IMR-90 (cell line): Measurements from ENCODE around the gene TECTA. TPM values are rescaled to one million over a fixed set of nuclear protein-coding genes. Genes with fewer than 3 reads are reported as not detected.

Experiments
- ATAC-seq: fragments of 200-7000 bp; cut with Tn5 transposase; 2 replicates; pipeline ENCODE4 v1.9.1; 2020; ENCODE audit warnings: low read depth, mild to moderate bottlenecking, moderate library complexity
- BruUV-seq: library from RNA; stranded (reverse); fragments of 400-500 nt; replicated peaks from 2 replicates; lab custom pipeline; 2021; lab: Mats Ljungman, UMichigan
- CTCF ChIA-PET: fragments of 300-600 bp; formaldehyde crosslinking; extraction: SDS; loops from one replicate; lab custom pipeline; 2021; ENCODE audit warnings: antibody characterized with exemption; lab: Yijun Ruan, JAX
- POLR2A ChIA-PET: fragments of 300-600 bp; sonication (Branson Sonifier 250); formaldehyde crosslinking; loops from one replicate; lab custom pipeline; 2022; ENCODE audit warnings: antibody characterized with exemption; ENCODE audit not compliant: unreplicated experiment; lab: Charles Lee
- DNase-seq: peaks from one replicate; pipeline ENCODE4 v3.0.0; 2013
- H2AFZ ChIP-seq: replicated peaks from 2 replicates; pipeline ENCODE3; 2013; ENCODE audit warnings: low read length, mild to moderate bottlenecking; ENCODE audit not compliant: poor library complexity
- H2AK5ac ChIP-seq: 2 replicates; pipeline ENCODE4 v1.6.1; 2013; ENCODE audit warnings: low read depth, low read length, inconsistent platforms
- H2AK9ac ChIP-seq: replicated peaks from 2 replicates; pipeline ENCODE3; 2013; ENCODE audit warnings: mild to moderate bottlenecking, low read depth, low read length, moderate library complexity; ENCODE audit not compliant: poor library complexity
- H2BK120ac ChIP-seq: 2 replicates; pipeline ENCODE4 v1.6.1; 2013; ENCODE audit warnings: low read depth, low read length, inconsistent platforms
- H2BK15ac ChIP-seq: 3 replicates; pipeline ENCODE4 v1.6.1; 2013; ENCODE audit warnings: low read depth, low read length, inconsistent platforms
- H2BK20ac ChIP-seq: 2 replicates; pipeline ENCODE4 v1.6.1; 2013; ENCODE audit warnings: low read depth, mild to moderate bottlenecking, inconsistent platforms, low read length, moderate library complexity
- H2BK5ac ChIP-seq: 2 replicates; pipeline ENCODE4 v1.6.1; 2013; ENCODE audit warnings: mild to moderate bottlenecking, low read depth, low read length, inconsistent platforms; ENCODE audit not compliant: poor library complexity, severe bottlenecking
- H3K14ac ChIP-seq: replicated peaks from 2 replicates; pipeline ENCODE4 v1.6.1; 2013; ENCODE audit warnings: low read depth, low read length, inconsistent platforms
- H3K18ac ChIP-seq: 2 replicates; pipeline ENCODE4 v1.6.1; 2013; ENCODE audit warnings: low read depth, low read length, control low read depth
- H3K23ac ChIP-seq: 2 replicates; pipeline ENCODE4 v1.6.1; 2013; ENCODE audit warnings: low read depth, low read length, inconsistent platforms
- H3K27ac ChIP-seq: 2 replicates; pipeline ENCODE4 v1.5.1; 2013; ENCODE audit warnings: mild to moderate bottlenecking, control low read depth, low read length; ENCODE audit not compliant: insufficient read depth
- H3K27me3 ChIP-seq: 2 replicates; pipeline ENCODE4 v1.6.1; 2013; ENCODE audit warnings: low read length; ENCODE audit not compliant: control insufficient read depth, insufficient read depth
- H3K36me3 ChIP-seq: 2 replicates; pipeline ENCODE4 v1.6.1; 2013; ENCODE audit warnings: low read length, mixed read lengths; ENCODE audit not compliant: control insufficient read depth, insufficient read depth
- H3K4ac ChIP-seq: 2 replicates; pipeline ENCODE4 v1.6.1; 2013; ENCODE audit warnings: low read depth, low read length, inconsistent platforms
- H3K4me1 ChIP-seq: 2 replicates; pipeline ENCODE4 v1.6.1; 2013; ENCODE audit warnings: low read length, mixed read lengths; ENCODE audit not compliant: control insufficient read depth, insufficient read depth
- H3K4me2 ChIP-seq: 2 replicates; pipeline ENCODE4 v1.6.1; 2013; ENCODE audit warnings: low read depth, mild to moderate bottlenecking, control low read depth, low read length, moderate library complexity
- H3K4me3 ChIP-seq: 2 replicates; pipeline ENCODE4 v1.5.1; 2013; ENCODE audit warnings: low read depth, mild to moderate bottlenecking, control low read depth, low read length, moderate library complexity; ENCODE audit not compliant: insufficient read depth
- H3K56ac ChIP-seq: 2 replicates; pipeline ENCODE4 v1.6.1; 2013; ENCODE audit warnings: low read length, inconsistent platforms; ENCODE audit not compliant: insufficient read depth; ENCODE audit errors: extremely low read depth
- H3K79me1 ChIP-seq, 2 experiments: 2 replicates each; pipeline ENCODE4 v1.6.1; 2013; ENCODE audit warnings: low read length in 2 of 2, inconsistent platforms in 1 of 2, low read depth in 1 of 2
- H3K9ac ChIP-seq: 2 replicates; pipeline ENCODE4 v1.6.1; 2013; ENCODE audit warnings: low read depth, low read length, control low read depth
- H3K9me1 ChIP-seq: 2 replicates; pipeline ENCODE4 v1.6.1; 2013; ENCODE audit warnings: low read length, inconsistent platforms; ENCODE audit not compliant: insufficient read depth
- H3K9me3 ChIP-seq: 2 replicates; pipeline ENCODE4 v1.6.1; 2013; ENCODE audit warnings: low read length; ENCODE audit not compliant: control insufficient read depth, insufficient read depth
- H4K20me1 ChIP-seq: 2 replicates; pipeline ENCODE4 v1.6.1; 2013; ENCODE audit warnings: low read length, inconsistent platforms; ENCODE audit not compliant: insufficient read depth
- H4K5ac ChIP-seq: 2 replicates; pipeline ENCODE4 v1.6.1; 2013; ENCODE audit warnings: mild to moderate bottlenecking, low read depth, low read length, control low read depth
- H4K8ac ChIP-seq, 2 experiments: 2 replicates each; pipeline ENCODE4 v1.6.1; 2013; ENCODE audit warnings: low read depth in 2 of 2, low read length in 2 of 2, control low read depth in 1 of 2, inconsistent platforms in 1 of 2
- H4K91ac ChIP-seq: 2 replicates; pipeline ENCODE4 v1.6.1; 2013; ENCODE audit warnings: low read depth, low read length, inconsistent platforms; ENCODE audit not compliant: insufficient read depth
- BHLHE40 ChIP-seq: fragments of 150-350 bp; IDR thresholded peaks from 2 replicates; pipeline ENCODE4 v1.6.1; 2016; ENCODE audit warnings: mild to moderate bottlenecking, low read depth, low read length
- CEBPB ChIP-seq: IDR thresholded peaks from 2 replicates; pipeline ENCODE4 v1.6.1; 2012; ENCODE audit warnings: low read depth, low read length, improper control_type of control experiment
- CHD1 ChIP-seq: IDR thresholded peaks from 2 replicates; pipeline ENCODE4 v1.6.1; 2012; ENCODE audit warnings: low read depth, low read length, improper control_type of control experiment
- ELK1 ChIP-seq: fragments of 150-350 bp; IDR thresholded peaks from 2 replicates; pipeline ENCODE4 v1.6.1; 2016; ENCODE audit warnings: low read depth, mild to moderate bottlenecking, low read length, moderate library complexity, borderline replicate concordance
- MXI1 ChIP-seq: IDR thresholded peaks from 2 replicates; pipeline ENCODE4 v1.6.1; 2012; ENCODE audit warnings: low read depth, mild to moderate bottlenecking, low read length, moderate library complexity, borderline replicate concordance
- NFE2L2 ChIP-seq: fragments of 150-350 bp; IDR thresholded peaks from 2 replicates; pipeline ENCODE4 v1.6.1; 2016; ENCODE audit warnings: low read depth, mild to moderate bottlenecking, low read length
- RAD21 ChIP-seq: IDR thresholded peaks from 2 replicates; pipeline ENCODE4 v1.6.1; 2012; ENCODE audit warnings: low read length, improper control_type of control experiment
- RCOR1 ChIP-seq: IDR thresholded peaks from 2 replicates; pipeline ENCODE4 v1.6.1; 2012; ENCODE audit warnings: mild to moderate bottlenecking, low read length, improper control_type of control experiment; ENCODE audit not compliant: insufficient replicate concordance
- SMC3 ChIP-seq: fragments of 150-350 bp; IDR thresholded peaks from 2 replicates; pipeline ENCODE4 v1.6.1; 2016; ENCODE audit warnings: low read depth, mild to moderate bottlenecking, antibody characterized with exemption, low read length, moderate library complexity
- WGBS, 2 experiments: methylation state at CpG; one replicate each; pipeline versions ENCODE4 v1.1.5 to v1.1.7; 2013; ENCODE audit warnings: missing lambda C conversion rate in 2 of 2; ENCODE audit not compliant: insufficient read length in 1 of 2; ENCODE audit errors: extremely low coverage in 2 of 2; 5-methylcytosine and 5-hydroxymethylcytosine counted together
- dilution Hi-C: fragments of 300-500 bp; cut with HindIII; formaldehyde crosslinking; loops from one replicate; pipeline ENCODE4 v1.14.3; 2018; ENCODE audit warnings: low sequenced_read_pairs; ENCODE audit not compliant: unreplicated experiment
- in situ Hi-C: fragments of 300-500 bp; cut with MboI; formaldehyde crosslinking; loops from 3 replicates; pipeline ENCODE4 v1.14.3; 2019; ENCODE audit warnings: low sequenced_read_pairs, inconsistent platforms, mixed read lengths
- intact Hi-C: fragments of 100-400 bp; cut with micrococcal nuclease; formaldehyde crosslinking; loops from 2 replicates; pipeline ENCODE4 v1.10.0; 2022
- polyA plus RNA-seq, 3 experiments: library from polyadenylated mRNA; depleted of rRNA; stranded (reverse); fragments of >200 nt; gene quantifications; 2 replicates each; pipeline ENCODE4 v1.2.3, GENCODE V29; 2012; ENCODE audit warnings: low replicate concordance in 1 of 3
- total RNA-seq: library from RNA; depleted of rRNA; stranded (reverse); fragments of >200 nt; gene quantifications from 2 replicates; pipeline ENCODE4 v1.2.3, GENCODE V29; 2012

Gene TECTA
- total and polyA plus RNA-seq, 2 of the 4 experiments (the other 2 are of a cell fraction), result 0.17 to 0.18 TPM

- intact Hi-C loops, result no loop called here
- Histone ChIP-seq H2BK5ac (no peak overlapping the region), H4K8ac (no peak overlapping the region), H3K9ac (no peak overlapping the region), H2AK9ac (no peak overlapping the region), H3K4ac (no peak overlapping the region), H2BK15ac (no peak overlapping the region), H3K4me2 (no peak overlapping the region), H3K56ac (no peak overlapping the region), H4K5ac (no peak overlapping the region), H3K14ac (no peak overlapping the region), H3K4me3 (no peak overlapping the region), H3K4me1 (no peaks in the 10 kb centered on the region), H3K23ac (no peak overlapping the region), H2AK5ac (no peak overlapping the region), H3K27ac (no peak overlapping the region), H3K9me3 (no peaks in the 10 kb centered on the region), H4K91ac (no peak overlapping the region), H2BK120ac (no peak overlapping the region), H2BK20ac (no peak overlapping the region), H3K36me3 (no peaks in the 10 kb centered on the region), H3K18ac (no peak overlapping the region), H3K9me1 (no peaks in the 10 kb centered on the region), H4K20me1 (no peaks in the 10 kb centered on the region), H3K79me1 (no peaks in the 10 kb centered on the region), H3K27me3 (peaks cover 11% of the 10 kb centered on the region), H2AFZ (no peak overlapping the region)
- in situ Hi-C loops, result no loop called here
- no CpG with 5 or more reads among the region's 5 CpGs for WGBS, 2 experiments
- ChIA-PET CTCF (no interaction called here), POLR2A (no interaction called here)
- TF ChIP-seq RAD21 (no peak), NFE2L2 (no peak), SMC3 (no peak), CHD1 (no peak), RCOR1 (no peak), CEBPB (no peak), MXI1 (no peak), ELK1 (no peak), BHLHE40 (no peak)
- dilution Hi-C loops, result no loop called here
- ATAC-seq (no peak), DNase-seq (no peak)
- BruUV-seq, result no TSS peak
Observed at GRCh38 chr11:121221496-121222200, 120.6 kb downstream of the TECTA start.
